Ectodermal cell (in vitro differentiated cells): ENCODE measurements around the gene CTNNB1.

Source experiments
- H3K27ac ChIP-seq: 2 replicates; pipeline ENCODE4 v1.7.0; 2013; ENCODE audit warnings: mild to moderate bottlenecking, low read depth, low read length; ENCODE audit not compliant: insufficient read depth, poor library complexity, severe bottlenecking
- H3K27me3 ChIP-seq: 2 replicates; pipeline ENCODE4 v1.7.0; 2013; ENCODE audit warnings: mild to moderate bottlenecking, low read length; ENCODE audit not compliant: insufficient read depth, control insufficient read depth, poor library complexity, severe bottlenecking
- H3K36me3 ChIP-seq: one replicate; pipeline ENCODE4 v1.7.0; 2013; ENCODE audit warnings: low read length; ENCODE audit not compliant: control insufficient read depth, insufficient read depth
- H3K4me1 ChIP-seq: one replicate; pipeline ENCODE4 v1.7.0; 2013; ENCODE audit warnings: low read length; ENCODE audit not compliant: control insufficient read depth, insufficient read depth
- H3K4me3 ChIP-seq: 2 replicates; pipeline ENCODE4 v1.7.0; 2013; ENCODE audit warnings: low read depth, low read length, control low read depth; ENCODE audit not compliant: insufficient read depth
- H3K9me3 ChIP-seq: 2 replicates; pipeline ENCODE4 v1.7.0; 2013; ENCODE audit warnings: mild to moderate bottlenecking, low read length, moderate library complexity; ENCODE audit not compliant: control insufficient read depth
- WGBS, 2 experiments: methylation state at CpG; one replicate each; pipeline ENCODE4 v1.1.7; 2013; ENCODE audit warnings: missing lambda C conversion rate in 2 of 2; 5-methylcytosine and 5-hydroxymethylcytosine counted together

Gene CTNNB1

DNA sequence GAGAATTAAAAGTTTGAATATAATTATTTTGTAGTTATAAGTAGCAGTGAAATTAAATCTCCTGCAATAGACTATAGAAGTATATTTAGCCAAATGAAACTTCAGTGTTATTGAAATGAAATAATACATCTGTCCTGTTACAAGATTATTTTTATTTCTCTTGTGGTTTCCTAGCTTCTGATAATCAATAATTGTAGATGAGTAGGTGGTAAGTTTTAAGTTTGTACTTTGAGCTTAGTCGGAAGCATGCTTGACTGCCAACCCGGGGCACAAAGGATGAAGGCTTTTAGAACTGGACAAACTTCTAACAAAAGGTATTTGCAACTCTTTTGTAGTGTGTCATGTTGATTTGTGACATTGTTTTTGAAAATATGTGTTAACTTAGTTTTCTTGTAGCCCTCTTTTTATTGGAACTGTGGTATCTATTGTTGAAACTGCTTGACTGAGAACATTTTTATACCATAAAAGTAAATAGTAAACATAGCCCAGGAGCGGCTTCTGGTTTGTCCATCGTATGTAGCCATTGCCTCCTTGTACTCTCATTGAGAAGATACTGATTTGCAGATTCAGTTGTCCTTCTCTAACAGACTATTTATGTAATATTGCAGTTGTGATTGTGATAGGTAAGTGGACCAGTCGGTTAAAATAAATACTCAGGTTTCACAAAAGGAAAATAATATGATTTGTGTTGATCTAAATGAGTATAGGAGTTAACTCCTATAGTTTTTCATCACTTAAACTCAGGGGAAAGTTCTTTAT, 2.9 kb downstream of the CTNNB1 start:
- Histone ChIP-seq H3K27ac (no peak overlapping the region), H3K27me3 (no peaks in the 10 kb centered on the region)

DNA sequence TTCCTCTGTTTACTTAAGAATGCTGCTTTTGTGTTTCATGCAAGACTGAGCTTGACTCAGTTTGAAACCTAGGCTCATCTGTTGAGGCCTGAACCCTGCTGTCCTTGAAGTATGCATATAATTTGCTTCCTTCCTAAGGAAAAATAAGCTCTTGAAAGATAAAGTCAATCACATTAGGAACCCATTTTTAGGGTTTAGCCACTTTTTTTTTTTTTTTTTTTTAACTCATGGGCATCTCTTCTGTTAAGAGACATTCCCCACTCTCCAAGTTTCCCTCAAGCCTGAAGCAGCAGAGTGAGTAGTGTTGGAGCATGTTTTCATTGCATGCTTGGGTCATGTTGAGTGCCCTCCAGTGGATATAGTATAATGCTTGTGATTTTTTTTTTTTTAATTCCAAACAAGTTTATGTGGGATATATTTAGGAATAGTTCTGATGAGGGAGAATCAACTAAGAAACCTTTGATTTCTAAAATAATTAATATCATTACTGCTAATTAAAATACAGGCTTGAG, 3.6 kb downstream of the CTNNB1 start:
- H3K27ac ChIP-seq = no peak overlapping the region
- no peaks in the 10 kb centered on the region for H3K36me3 ChIP-seq
- H3K4me3 ChIP-seq = peak overlapping the region; percentile 85
- H3K4me1 ChIP-seq = peaks cover 26% of the 10 kb centered on the region
- H3K27me3 ChIP-seq = no peaks in the 10 kb centered on the region
- H3K9me3 ChIP-seq = no peaks in the 10 kb centered on the region

More for the DNA sequence above, 2.9 kb downstream of the CTNNB1 start:
- WGBS, 2 experiments = 9 to 15% methylated on average over 4 to 5 of the region's 5 CpGs
- H3K9me3 ChIP-seq = no peaks in the 10 kb centered on the region
- H3K4me1 ChIP-seq = peaks cover 20% of the 10 kb centered on the region
- H3K36me3 ChIP-seq = no peaks in the 10 kb centered on the region
- H3K4me3 ChIP-seq = peak overlapping the region; percentile 85

DNA sequence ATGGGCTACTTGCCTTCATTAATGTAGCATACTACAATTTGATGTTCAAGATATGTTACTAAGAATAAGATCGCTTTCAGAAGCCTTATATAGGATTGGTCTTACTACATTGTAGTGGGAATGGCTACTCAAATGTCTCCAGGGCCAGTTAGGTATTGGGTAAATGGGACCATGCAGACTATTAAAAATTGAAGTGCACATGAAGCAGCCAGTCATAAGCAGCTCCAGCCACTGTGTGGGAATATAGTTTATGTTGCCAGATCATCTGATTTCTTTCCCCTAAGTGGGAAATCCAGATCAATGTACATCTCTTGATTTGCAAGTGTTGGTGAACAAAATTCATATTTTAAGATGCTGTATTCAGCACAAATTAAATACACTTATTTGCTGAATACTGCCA, 5.1 kb downstream of the CTNNB1 start:
- Histone ChIP-seq H3K4me1 (peaks cover 27% of the 10 kb centered on the region), H3K27ac (no peak overlapping the region), H3K27me3 (no peaks in the 10 kb centered on the region), H3K9me3 (no peaks in the 10 kb centered on the region), H3K36me3 (peaks cover 3% of the 10 kb centered on the region), H3K4me3 (no peak overlapping the region)
- WGBS, 2 experiments = 93 to 97% methylated on average over 1 of the region's 1 CpG

DNA sequence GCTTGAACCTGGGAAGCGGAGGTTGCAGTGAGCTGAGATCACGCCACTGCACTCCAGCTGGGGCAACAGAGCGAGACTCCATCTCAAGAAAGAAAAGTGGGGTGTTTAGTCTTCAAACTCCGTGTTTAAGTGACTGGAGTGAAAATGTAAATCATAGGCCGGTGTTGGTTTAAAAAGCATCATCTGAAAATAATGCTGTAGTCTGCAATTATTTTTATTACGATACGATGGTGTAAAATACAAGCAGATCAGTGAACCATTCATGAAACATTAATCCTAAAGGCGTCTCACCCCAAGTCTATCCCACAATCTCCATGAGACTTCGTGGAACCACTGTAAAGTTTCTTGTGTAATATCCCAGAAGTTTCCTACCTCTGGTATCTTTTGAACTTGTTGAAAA, 6.3 kb downstream of the CTNNB1 start:
- WGBS, 2 experiments = 90 to 92% methylated on average over 9 of the region's 9 CpGs
- Histone ChIP-seq H3K36me3 (peaks cover 6% of the 10 kb centered on the region), H3K4me1 (peaks cover 27% of the 10 kb centered on the region), H3K9me3 (no peaks in the 10 kb centered on the region), H3K27ac (no peak overlapping the region), H3K4me3 (no peak overlapping the region), H3K27me3 (no peaks in the 10 kb centered on the region)

DNA sequence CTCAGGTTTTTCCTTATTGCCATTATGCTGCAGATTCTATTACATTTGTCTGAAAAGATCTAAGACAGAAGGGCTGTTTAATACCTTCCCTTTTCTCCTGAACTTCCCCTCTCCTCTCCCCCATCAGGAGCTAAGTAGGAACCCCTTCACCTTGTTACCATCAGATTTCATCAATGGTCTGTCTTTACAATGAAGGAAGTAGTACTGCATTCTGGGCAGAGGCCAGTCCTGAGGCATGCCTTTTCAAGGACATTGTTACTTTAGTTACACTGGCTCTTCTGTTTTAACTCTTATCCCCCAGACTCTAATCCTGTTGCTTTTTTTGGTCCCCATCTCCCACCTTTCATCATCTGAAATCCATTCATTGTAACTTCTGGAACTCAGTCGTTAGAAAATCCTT, 8.1 kb downstream of the CTNNB1 start:
- no peaks in the 10 kb centered on the region for H3K9me3 ChIP-seq
- H3K27ac ChIP-seq = no peak overlapping the region
- no peak overlapping the region for H3K4me3 ChIP-seq
- H3K4me1 ChIP-seq = peaks cover 27% of the 10 kb centered on the region
- WGBS, 2 experiments = 49 to 65% methylated on average over 1 of the region's 1 CpG
- peaks cover 6% of the 10 kb centered on the region for H3K36me3 ChIP-seq
- no peaks in the 10 kb centered on the region for H3K27me3 ChIP-seq

DNA sequence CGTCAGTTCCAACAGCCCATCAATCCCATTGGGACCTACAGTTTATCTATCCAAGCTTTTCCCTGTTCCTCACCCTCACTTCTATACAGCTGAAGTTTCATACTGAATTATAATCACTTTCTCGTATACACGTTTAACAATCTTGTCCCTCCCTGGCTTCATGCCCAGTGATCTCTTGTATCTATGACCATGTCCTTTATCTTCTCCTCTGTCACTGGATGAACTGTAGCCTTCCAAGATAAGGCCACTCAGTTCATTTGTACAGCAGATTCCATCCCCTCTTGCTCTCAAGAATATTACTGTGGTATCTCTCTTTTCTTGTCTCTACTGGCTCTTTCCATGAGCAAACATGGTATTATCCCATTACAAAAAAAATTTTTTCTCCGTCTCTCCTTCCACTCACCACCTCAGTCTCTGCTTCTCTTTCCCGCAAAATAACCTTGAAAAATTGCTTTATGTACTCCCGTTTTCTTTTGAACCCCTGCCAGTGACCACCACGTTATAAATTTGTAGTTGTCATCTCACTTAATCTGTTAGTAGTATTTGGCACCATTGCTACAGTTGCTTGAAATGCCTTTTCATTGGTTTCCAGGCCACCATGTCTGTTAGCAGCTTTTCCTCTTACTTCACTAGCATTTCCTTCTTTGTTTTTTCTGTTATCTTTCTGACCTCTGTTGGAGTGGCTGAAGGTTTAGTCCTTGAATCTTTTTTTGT, 9.4 kb downstream of the CTNNB1 start:
- Histone ChIP-seq H3K4me3 (no peak overlapping the region), H3K36me3 (peaks cover 6% of the 10 kb centered on the region), H3K4me1 (peaks cover 32% of the 10 kb centered on the region), H3K9me3 (no peaks in the 10 kb centered on the region), H3K27me3 (no peaks in the 10 kb centered on the region), H3K27ac (no peak overlapping the region)
- 93 to 97% methylated on average over 7 of the region's 7 CpGs for WGBS, 2 experiments

DNA sequence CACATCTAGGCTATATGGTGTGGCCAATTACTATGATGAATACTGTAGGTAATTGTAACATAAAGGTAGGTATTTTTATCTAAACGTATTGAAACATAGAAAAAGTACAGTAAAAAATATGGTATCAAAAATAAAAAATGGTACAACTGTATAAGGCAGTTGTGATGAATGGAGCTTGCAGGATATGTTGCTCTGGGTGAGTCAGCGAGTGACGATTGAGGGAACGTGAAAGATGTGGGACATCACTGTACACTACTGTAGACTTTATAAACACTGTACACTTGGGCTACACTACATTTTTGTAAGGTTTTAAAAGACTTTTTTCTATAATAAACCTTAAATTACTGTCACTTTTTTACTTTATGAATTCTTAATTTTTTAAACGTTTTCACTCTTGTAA, 10.3 kb downstream of the CTNNB1 start:
- Histone ChIP-seq H3K4me3 (no peak overlapping the region), H3K4me1 (peaks cover 28% of the 10 kb centered on the region), H3K27me3 (no peaks in the 10 kb centered on the region), H3K36me3 (peaks cover 6% of the 10 kb centered on the region), H3K27ac (no peak overlapping the region), H3K9me3 (no peaks in the 10 kb centered on the region)
- WGBS, 2 experiments = 98 to 100% methylated on average over 3 to 5 of the region's 5 CpGs

DNA sequence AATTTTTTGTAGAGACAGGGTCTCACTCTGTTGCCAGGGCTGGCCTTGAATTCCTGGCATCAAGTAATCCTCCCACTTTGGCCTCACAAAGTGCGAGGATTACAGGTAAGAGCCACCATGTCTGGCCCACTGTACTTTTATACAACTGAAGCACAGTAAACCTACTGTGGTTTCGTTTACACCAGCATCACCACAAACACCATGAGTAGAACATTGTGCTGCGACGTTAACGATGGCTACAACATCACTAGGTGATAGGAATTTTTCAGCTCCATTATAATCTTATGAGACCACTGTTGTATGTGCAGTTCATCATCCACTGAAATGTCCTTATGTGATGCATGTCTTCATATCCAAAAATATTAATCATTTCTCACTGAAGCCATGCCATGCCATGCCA, 11.7 kb downstream of the CTNNB1 start:
- Histone ChIP-seq H3K4me3 (no peak overlapping the region), H3K4me1 (peaks cover 21% of the 10 kb centered on the region), H3K27ac (no peak overlapping the region), H3K27me3 (no peaks in the 10 kb centered on the region), H3K36me3 (peaks cover 6% of the 10 kb centered on the region), H3K9me3 (no peaks in the 10 kb centered on the region)
- WGBS, 2 experiments = 95% methylated on average over 5 of the region's 5 CpGs

DNA sequence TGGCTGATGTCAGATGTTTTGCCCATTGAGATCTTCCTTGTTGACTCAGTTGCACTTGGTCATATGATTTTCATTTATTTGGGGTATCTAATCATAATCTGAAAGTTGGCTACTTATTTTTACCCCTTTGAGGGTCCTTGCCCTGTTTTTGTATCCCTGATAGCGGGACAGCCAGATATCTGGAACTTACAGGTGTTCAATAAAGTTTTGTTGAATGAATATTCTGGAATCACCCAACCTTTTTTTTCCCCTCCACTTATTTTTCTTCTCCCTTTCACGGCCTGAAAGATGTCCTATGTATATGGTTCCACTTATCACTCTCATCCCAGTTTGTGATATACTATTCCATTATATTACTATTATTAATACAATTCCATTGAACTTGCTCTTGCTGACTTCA, 12.8 kb downstream of the CTNNB1 start:
- 100% methylated on average over 2 of the region's 2 CpGs for WGBS, 2 experiments
- Histone ChIP-seq H3K9me3 (no peaks in the 10 kb centered on the region), H3K27ac (no peak overlapping the region), H3K27me3 (no peaks in the 10 kb centered on the region), H3K4me3 (no peak overlapping the region), H3K4me1 (peaks cover 13% of the 10 kb centered on the region), H3K36me3 (peaks cover 6% of the 10 kb centered on the region)

DNA sequence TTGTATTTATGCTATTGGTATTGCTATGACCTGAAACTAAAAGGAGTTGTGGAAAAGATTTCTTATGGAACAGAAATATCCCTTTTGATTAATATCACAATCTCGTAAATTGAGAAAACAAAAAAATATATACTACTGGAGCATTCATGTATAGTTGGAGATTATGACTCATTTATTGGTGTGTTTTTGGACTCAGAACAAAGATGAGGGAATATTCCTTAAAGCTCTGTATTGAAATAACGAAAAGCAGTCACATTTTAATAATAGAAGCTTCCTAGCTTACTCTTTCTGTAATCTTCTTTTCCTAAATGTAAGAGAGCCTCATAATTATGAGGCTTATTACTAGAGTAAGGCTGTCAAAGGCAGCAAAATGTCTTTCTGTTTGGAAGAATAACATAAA, 14.3 kb downstream of the CTNNB1 start:
- Histone ChIP-seq H3K27ac (no peak overlapping the region), H3K9me3 (no peaks in the 10 kb centered on the region), H3K4me1 (peaks cover 5% of the 10 kb centered on the region), H3K36me3 (peaks cover 6% of the 10 kb centered on the region), H3K27me3 (no peaks in the 10 kb centered on the region), H3K4me3 (no peak overlapping the region)
- WGBS, 2 experiments = 86% methylated on average over 1 of the region's 2 CpGs; no CpG with 5 or more reads in 1 of the 2 experiments
